Measurements from ENCODE around the gene SLC2A4RG. TPM values are rescaled to one million over a fixed set of nuclear protein-coding genes. Genes with fewer than 3 reads are reported as not detected.

Gene SLC2A4RG
- polyA plus RNA-seq, 1 of the 3 experiments (the other 2 are of a cell fraction), result 90.9 TPM

DNA sequence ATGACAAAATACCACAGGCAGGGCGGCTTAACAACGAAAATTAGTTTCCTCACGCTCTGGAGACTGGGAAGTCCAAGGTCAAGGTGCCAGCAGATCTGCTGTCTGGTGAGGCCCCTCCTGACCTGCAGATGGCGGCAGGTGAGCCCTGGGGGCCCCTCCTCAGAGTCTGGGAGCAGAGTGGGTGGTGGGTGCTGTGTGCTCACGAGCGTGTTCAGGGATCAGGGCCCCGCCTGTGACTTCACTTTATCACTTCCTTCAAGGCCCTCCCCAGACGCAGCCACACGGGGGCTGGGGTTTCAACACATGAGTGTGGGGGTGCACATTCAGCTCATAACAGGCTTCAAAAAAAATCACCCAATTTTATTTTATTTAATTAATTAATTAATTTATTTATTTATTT lies 39.3 kb downstream of the SLC2A4RG start (continued):
- TF ChIP-seq, protein P1, sequence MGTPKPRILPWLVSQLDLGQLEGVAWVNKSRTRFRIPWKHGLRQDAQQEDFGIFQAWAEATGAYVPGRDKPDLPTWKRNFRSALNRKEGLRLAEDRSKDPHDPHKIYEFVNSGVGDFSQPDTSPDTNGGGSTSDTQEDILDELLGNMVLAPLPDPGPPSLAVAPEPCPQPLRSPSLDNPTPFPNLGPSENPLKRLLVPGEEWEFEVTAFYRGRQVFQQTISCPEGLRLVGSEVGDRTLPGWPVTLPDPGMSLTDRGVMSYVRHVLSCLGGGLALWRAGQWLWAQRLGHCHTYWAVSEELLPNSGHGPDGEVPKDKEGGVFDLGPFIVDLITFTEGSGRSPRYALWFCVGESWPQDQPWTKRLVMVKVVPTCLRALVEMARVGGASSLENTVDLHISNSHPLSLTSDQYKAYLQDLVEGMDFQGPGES (IDR thresholded peaks at IDR 0.05; ENCODE audit: low read depth, low read length), result no peak
- TF ChIP-seq TEAD4 (IDR thresholded peaks at IDR 0.05; ENCODE audit: borderline replicate concordance, insufficient read depth) (no peak), JUND (IDR thresholded peaks at IDR 0.05) (no peak)

DNA sequence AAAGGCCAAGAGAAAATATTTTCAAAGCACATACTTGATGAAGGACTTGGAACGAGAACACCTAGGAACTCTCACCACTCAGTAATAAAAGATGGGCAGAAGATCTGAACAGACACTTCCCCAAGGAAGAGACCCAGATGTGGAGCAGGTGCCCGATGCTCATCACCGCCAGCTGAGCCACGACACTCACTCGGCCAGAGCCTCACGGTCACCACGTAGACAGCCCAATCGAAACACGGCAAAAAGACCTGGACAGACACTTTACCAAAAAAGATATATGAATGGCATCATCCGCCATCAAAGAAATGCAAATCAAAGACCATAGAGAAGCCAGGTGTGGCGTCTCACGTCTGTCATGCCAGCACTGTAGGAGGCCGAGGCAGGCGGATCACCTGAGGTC lies 41.6 kb downstream of the SLC2A4RG start:
- ChIA-PET CTCF (no interaction called here), POLR2A (no interaction called here)
- Histone ChIP-seq H3K9me2 (no peaks in the 10 kb centered on the region), H3K4me3 (ENCODE audit: low read depth in 2 of 2, low read length in 1 of 2) (no peak overlapping the region), H3K27me3 (ENCODE audit: insufficient read depth) (no peaks in the 10 kb centered on the region), H3K9ac (no peak overlapping the region), H3K27ac (ENCODE audit: low read depth in 2 of 2, low read length in 1 of 2) (no peak overlapping the region), H3F3A (replicated peaks; ENCODE audit: insufficient read depth) (no peaks in the 10 kb centered on the region), H3K4me1 (ENCODE audit: control insufficient read depth in 1 of 2, insufficient read depth in 2 of 2, low read depth in 1 of 2, low read length in 1 of 2) (no peaks in the 10 kb centered on the region), H2AFZ (ENCODE audit: low read depth) (no peak overlapping the region), H4K20me1 (ENCODE audit: insufficient read depth) (no peaks in the 10 kb centered on the region), H3K9me3 (no peaks in the 10 kb centered on the region), H3K4me2 (no peak overlapping the region), H3K79me2 (ENCODE audit: insufficient read depth) (no peaks in the 10 kb centered on the region), H3K36me3 (replicated peaks in 1 of 2; ENCODE audit: control insufficient read depth in 1 of 2, insufficient read depth in 2 of 2, low read length in 1 of 2) (no peaks in the 10 kb centered on the region)
- 90% methylated on average over 14 of the region's 14 CpGs for WGBS (ENCODE audit: low lambda C conversion rate)
- no peak for DNase-seq
- TF ChIP-seq, protein P2, sequence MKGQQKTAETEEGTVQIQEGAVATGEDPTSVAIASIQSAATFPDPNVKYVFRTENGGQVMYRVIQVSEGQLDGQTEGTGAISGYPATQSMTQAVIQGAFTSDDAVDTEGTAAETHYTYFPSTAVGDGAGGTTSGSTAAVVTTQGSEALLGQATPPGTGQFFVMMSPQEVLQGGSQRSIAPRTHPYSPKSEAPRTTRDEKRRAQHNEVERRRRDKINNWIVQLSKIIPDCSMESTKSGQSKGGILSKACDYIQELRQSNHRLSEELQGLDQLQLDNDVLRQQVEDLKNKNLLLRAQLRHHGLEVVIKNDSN (IDR thresholded peaks at IDR 0.05; ENCODE audit: borderline replicate concordance, low read depth), result no peak
- TF ChIP-seq TCF12 (IDR thresholded peaks at IDR 0.05), result no peak
- no peak for TF ChIP-seq RXRA (IDR thresholded peaks at IDR 0.05; ENCODE audit: borderline replicate concordance, low read depth)
- no peak for TF ChIP-seq NFIC (IDR thresholded peaks at IDR 0.05; ENCODE audit: borderline replicate concordance)
- TF ChIP-seq RAD21 (IDR thresholded peaks at IDR 0.05; ENCODE audit: low read length), result no peak
- TF ChIP-seq EZH2phosphoT487 (IDR thresholded peaks at IDR 0.05; ENCODE audit: borderline replicate concordance, low read depth), result no peak
- no peak for TF ChIP-seq YY1 (IDR thresholded peaks at IDR 0.05; ENCODE audit: low read depth)
- TF ChIP-seq, protein P3, sequence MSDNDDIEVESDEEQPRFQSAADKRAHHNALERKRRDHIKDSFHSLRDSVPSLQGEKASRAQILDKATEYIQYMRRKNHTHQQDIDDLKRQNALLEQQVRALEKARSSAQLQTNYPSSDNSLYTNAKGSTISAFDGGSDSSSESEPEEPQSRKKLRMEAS (IDR thresholded peaks at IDR 0.05; ENCODE audit: low read depth), result no peak

GRCh38 chr20:63782051-63782471 lies 42.5 kb downstream of the SLC2A4RG start:
- Histone ChIP-seq H3K79me2 (ENCODE audit: insufficient read depth) (no peaks in the 10 kb centered on the region), H3K9me2 (no peaks in the 10 kb centered on the region), H3K27ac (ENCODE audit: low read depth in 2 of 2, low read length in 1 of 2) (no peak overlapping the region), H3K9me3 (no peaks in the 10 kb centered on the region), H3K36me3 (replicated peaks in 1 of 2; ENCODE audit: control insufficient read depth in 1 of 2, insufficient read depth in 2 of 2, low read length in 1 of 2) (no peaks in the 10 kb centered on the region), H3K4me3 (ENCODE audit: low read depth in 2 of 2, low read length in 1 of 2) (no peak overlapping the region), H2AFZ (ENCODE audit: low read depth) (no peak overlapping the region), H3F3A (replicated peaks; ENCODE audit: insufficient read depth) (no peaks in the 10 kb centered on the region), H3K4me1 (ENCODE audit: control insufficient read depth in 1 of 2, insufficient read depth in 2 of 2, low read depth in 1 of 2, low read length in 1 of 2) (no peaks in the 10 kb centered on the region), H4K20me1 (ENCODE audit: insufficient read depth) (no peaks in the 10 kb centered on the region), H3K9ac (no peak overlapping the region), H3K4me2 (no peak overlapping the region), H3K27me3 (ENCODE audit: insufficient read depth) (no peaks in the 10 kb centered on the region)
- no peak for DNase-seq
- TF ChIP-seq, protein P4, sequence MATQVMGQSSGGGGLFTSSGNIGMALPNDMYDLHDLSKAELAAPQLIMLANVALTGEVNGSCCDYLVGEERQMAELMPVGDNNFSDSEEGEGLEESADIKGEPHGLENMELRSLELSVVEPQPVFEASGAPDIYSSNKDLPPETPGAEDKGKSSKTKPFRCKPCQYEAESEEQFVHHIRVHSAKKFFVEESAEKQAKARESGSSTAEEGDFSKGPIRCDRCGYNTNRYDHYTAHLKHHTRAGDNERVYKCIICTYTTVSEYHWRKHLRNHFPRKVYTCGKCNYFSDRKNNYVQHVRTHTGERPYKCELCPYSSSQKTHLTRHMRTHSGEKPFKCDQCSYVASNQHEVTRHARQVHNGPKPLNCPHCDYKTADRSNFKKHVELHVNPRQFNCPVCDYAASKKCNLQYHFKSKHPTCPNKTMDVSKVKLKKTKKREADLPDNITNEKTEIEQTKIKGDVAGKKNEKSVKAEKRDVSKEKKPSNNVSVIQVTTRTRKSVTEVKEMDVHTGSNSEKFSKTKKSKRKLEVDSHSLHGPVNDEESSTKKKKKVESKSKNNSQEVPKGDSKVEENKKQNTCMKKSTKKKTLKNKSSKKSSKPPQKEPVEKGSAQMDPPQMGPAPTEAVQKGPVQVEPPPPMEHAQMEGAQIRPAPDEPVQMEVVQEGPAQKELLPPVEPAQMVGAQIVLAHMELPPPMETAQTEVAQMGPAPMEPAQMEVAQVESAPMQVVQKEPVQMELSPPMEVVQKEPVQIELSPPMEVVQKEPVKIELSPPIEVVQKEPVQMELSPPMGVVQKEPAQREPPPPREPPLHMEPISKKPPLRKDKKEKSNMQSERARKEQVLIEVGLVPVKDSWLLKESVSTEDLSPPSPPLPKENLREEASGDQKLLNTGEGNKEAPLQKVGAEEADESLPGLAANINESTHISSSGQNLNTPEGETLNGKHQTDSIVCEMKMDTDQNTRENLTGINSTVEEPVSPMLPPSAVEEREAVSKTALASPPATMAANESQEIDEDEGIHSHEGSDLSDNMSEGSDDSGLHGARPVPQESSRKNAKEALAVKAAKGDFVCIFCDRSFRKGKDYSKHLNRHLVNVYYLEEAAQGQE (IDR thresholded peaks at IDR 0.05; ENCODE audit: low read depth, low read length), result no peak
- TF ChIP-seq TAF1 (IDR thresholded peaks at IDR 0.05; ENCODE audit: borderline replicate concordance, low read depth, low read length) (no peak), RXRA (IDR thresholded peaks at IDR 0.05; ENCODE audit: borderline replicate concordance, low read depth) (no peak), MEF2A (IDR thresholded peaks at IDR 0.05; ENCODE audit: borderline replicate concordance, low read depth) (no peak), SIN3A (IDR thresholded peaks at IDR 0.05; ENCODE audit: borderline replicate concordance, low read depth, low read length) (no peak), FOXM1 (IDR thresholded peaks at IDR 0.05; ENCODE audit: low read depth) (no peak), JUND (IDR thresholded peaks at IDR 0.05) (no peak)
- TF ChIP-seq, protein P3 (IDR thresholded peaks at IDR 0.05; ENCODE audit: low read depth), result no peak
- ChIA-PET POLR2A (no interaction called here), CTCF (no interaction called here)
- 71% methylated on average over 15 of the region's 18 CpGs for WGBS (ENCODE audit: low lambda C conversion rate)

All from SK-N-SH (cell line).